NCI-H2171 treated with DMSO at 0.1 percent for 48 hours (cell line): ENCODE measurements around the gene RASAL1.

Experiments
- DNase-seq: peaks from one replicate; lab custom pipeline; 2025; lab: John Stamatoyannopoulos, UW

RASAL1 gene

DNA sequence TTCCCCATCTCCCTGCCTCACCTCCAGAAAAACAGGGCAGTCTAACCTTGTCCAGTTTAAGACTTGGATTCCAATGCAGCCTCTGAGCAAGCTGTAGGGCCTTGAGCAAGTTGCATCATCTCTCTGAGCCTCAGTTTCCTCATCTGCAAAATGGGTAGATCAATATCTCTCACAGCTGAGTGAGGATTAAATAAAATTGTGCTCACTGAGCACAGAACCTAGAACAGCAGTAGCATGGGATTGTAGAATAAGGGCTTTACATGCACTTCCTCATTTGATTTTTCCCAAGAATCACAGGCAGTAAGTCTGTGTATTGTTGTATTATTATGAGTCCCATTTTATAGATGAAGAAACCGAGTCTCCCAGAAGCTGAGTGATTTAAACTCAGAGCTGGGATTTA, 77.0 kb downstream of the RASAL1 start:
- DNase-seq: no peak

DNA sequence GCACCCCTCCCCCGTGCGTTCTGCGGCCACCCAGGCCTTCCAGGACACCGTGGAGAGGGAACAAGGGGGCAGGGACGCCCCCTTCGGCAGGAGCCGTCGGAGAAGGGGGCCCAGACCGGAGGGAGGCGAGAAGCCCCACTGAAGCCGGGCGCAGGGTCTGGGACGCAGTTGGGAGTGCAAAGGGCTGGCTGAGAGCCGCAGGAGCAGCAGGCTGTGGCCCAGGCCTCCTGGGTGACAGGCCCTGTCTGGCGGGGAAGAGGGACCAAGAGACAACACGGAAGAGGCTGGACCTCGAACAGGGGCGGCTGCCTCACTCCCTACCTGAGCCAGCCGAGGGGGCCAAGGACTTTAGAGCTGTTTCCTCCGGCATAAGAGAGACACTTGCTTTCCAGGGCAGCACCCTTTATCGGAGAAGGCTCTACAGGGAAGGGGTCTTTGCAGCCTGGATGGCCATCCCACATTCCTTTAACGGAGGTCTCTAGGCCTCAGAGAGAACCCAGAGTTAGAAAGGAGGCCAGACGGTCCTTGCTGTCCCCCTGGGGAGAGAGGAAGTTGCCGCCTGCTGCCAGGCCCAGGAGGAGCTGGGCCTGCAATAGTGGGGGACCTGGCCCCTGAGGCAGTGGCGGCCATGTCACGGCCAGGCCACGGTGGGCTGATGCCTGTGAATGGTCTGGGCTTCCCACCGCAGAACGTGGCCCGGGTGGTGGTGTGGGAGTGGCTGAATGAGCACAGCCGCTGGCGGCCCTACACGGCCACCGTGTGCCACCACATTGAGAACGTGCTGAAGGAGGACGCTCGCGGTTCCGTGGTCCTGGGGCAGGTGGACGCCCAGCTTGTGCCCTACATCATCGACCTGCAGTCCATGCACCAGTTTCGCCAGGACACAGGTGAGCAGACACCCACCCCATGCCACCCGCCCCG, 77.7 kb downstream of the RASAL1 start:
- no peak for DNase-seq

DNA sequence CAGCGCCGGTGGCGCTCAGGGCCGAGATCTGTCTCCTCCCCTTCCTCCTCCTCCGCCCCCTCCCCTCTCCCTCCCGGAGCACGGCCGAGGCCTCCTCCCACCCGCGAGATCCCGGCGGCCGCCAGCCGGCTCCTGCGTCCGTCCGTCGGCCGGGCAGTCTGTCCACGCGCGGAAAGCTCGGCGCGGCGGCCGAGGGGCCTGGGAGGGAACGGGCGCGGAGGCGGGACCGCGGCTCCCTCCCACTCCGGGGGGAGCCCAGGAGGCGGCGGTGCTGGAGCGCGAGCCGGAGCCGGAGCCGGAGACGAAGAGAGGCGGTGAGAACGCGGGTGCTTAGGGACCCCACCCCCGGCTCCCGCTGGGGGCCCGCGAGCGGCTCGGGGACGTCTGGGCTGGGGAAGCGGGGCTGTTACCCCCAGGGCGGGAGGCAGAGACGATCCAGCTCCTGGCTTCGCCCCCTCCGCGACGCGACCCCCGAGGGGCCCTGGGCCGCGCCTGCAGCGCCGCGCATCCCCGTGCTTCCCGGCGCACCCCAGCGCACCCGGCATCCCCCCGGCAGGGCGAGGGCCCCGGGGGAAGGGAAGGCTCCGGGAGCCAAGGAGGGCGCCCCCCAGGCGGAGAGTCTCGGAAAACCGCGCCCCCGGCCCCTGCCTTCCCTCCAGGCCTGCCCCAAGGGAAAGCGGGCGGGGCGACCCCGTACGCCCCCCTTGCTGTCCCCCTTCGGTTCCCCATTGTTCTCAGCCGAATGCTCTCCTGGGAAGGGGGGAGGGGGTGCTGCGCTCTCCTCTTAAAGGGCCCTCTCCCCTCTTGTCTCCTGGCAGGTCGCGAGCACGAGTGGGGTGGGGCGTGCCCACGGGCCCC, 78.7 kb downstream of the RASAL1 start, which contains the start of gene DTX1:
DTX1 (plus strand) TSS at position 100 of the 858 bp plus-strand sequence. CDS start 1,463 bp downstream, outside the sequence.
- DNase-seq: no peak

DNA sequence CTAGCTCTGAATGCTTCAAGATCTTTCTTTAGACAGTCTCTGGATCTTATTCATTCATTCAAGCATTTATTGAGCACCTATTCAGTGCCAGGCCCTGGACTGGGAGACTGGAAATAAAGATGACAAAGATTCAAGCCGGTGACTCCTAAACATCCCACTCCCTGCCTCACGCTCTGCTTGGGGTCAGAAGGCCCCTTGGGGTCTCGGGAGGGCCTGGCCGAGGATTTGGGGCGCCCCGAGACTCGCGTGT, 79.3 kb downstream of the RASAL1 start:
- DNase-seq: no peak

DNA sequence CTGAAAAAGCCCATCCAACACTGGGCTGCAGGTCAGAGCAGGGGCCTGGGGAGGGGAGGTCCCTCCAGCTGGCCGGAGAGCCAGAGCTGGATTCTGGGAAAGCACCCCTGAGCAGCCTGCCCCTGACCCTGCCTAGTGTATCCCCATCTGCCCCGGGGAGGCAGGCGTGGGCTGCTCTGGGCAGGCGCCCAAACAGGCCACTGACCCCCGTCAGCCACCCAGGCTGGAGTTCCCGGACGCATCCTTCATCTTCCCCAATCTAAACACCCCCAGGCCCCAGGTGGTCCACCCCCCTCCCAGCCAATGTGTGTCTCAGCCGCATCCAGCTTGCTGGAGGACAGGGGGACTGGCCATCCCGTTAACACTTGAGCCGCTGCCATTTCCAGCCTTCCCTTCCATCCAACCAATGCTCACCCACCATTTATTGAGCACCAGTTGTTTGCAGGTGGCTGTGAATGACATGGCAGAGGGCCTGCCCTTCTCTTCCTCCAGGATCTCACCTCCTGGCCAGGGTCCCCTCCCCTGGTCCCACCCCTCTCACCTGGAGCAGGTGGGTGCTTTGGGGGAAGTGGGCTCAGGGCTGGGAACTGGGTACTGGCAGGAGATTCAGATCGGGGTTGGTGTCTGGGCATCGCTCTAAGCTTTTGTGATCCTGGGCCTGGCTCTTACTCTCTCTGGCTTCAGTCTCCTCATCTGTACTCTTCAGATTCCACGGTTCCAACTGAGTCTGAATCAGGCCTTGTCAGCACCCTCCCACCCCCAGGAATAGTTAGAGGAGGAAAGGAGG, 79.8 kb downstream of the RASAL1 start:
- no peak for DNase-seq

DNA sequence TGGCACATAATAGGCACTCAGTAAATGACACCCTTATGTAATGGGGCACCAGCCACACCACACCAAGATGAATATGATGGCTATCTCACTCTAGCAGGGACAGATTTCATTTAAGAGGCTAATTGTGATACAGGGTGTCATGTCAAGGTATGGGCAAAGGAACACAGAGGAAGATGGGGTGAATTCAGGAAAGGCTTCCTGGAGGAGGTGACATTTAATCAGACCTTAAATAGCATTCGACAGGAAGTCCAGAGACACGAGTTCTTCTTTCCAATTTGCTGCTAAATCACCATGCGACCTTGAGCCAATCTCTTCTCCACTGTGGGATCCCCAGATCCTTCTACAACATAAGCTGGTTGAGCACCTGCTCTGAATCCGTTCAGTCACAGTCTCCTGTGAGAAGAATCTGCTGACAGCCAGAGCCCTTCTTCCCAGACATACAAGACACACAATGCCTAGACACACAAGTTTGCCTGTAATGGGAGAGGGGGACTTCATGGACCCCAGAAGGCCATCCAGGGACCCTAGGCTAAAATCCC, 80.5 kb downstream of the RASAL1 start:
- DNase-seq: no peak

DNA sequence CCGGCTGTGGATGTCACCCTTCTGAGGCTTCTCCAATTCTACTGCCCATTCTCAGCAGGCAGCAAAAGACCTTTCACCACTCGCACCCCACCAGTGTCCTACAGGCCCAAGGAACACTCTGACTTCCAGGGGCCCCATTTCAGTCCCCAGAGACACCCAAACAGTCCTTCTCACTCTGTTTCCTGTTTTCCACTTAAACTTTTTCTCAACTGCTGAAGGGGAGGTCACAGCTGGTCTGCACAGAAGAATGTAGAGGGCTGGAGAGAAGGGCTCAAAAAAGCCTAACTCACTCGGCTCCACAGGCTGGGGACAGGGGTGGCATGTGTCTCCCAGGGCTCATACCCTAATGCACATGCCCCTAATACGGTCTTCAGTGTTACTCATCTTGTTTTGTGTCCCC, 83.2 kb downstream of the RASAL1 start:
- no peak for DNase-seq

DNA sequence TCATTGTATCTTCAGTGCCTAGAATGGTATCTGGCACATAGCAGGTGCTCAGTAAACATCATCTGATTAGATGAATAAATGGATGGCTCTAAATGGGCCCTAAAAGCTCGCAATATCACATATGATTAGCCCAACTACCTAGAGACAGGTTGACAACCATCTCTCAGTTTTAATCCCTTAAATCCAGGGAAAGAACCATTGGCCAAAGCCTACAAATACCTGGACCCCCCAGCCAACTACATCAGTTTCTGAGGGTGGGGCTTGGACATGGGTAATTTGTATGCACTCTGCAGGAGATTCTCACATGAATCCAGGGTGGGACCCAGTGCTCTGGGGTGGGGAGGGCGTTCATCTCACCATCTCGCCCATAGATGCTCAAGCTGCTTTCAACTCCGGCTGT, 83.8 kb downstream of the RASAL1 start:
- no peak for DNase-seq

DNA sequence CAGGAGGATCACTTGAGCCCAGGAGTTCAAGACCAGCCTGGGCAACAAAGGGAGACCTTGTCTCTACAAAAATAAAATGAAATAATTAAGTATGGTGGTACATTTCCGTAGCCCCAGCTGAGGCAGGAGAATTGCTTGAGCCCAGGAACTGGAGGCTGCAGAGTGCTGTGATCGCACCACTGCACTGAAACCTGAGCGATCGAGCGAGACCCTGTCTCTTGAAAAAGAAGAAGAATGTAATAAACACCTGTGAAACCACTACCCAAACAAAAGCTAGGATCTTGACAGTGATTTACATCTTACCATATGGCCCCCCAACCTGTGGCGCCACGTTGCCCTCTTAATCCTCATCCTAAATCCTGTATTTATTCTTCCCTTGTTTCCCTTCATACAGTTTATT, 84.8 kb downstream of the RASAL1 start:
- no peak for DNase-seq

DNA sequence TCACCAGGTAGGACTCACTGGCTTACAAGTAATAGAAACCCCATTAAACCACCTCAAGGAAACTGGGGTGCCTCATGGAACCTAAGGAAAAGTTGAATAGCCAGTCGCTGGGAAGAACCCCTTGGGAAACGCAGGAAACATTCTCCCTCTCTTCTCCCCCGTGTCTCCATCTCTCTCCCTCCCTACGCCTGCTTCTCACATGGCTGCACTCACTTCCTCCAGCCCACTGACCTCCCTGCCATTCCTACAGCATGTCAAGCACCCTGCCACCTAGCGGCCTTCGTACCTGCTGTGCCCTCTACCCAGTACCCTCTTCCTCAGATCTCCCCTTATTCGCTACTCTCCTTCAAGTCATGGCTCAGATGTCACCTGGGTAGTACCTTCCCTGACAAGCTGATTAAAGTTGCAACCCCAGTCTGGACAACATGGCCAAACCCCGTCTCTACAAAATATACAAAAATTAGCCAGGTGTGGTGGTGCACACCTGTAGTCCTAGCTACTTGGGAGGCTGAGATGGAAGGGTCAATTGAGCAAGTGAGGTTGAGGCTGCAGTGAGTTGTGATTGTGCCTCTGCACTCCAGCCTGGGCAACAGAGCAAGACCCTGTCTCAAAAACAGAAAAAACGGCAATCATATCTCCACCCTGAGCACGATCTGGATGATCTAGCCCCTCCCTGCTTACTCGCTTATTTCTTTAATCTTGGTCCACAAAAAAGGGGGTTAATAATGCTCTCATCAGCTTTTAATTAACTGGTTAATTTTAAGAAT, 85.4 kb downstream of the RASAL1 start:
- DNase-seq: no peak
